K562 (cell line): ENCODE measurements around the gene BACE2. TPM values are rescaled to one million over a fixed set of nuclear protein-coding genes. Genes with fewer than 3 reads are reported as not detected.

ENCODE experiments used
- ATAC-seq: fragments of 200-7000 bp; cut with Tn5 transposase; 3 replicates; pipeline ENCODE4 v1.9.1; 2020; ENCODE audit warnings: moderate library complexity
- BruUV-seq: library from RNA; stranded (reverse); fragments of 400-500 nt; replicated peaks from 2 replicates; lab custom pipeline; 2021; lab: Mats Ljungman, UMichigan
- CTCF ChIA-PET: fragments of 300-600 bp; formaldehyde crosslinking; extraction: SDS; loops from one replicate; lab custom pipeline; 2021; ENCODE audit warnings: low intra/inter-chr PET ratio; lab: Yijun Ruan, JAX
- POLR2A ChIA-PET: fragments of 300-600, 350-650 bp; sonication (Branson Sonifier 250); formaldehyde crosslinking; extraction: SDS; loops from one replicate; lab custom pipeline; 2021; ENCODE audit warnings: antibody characterized with exemption, inconsistent platforms; lab: Yijun Ruan, JAX
- DNase-seq, 4 experiments: peaks; one replicate each; pipeline versions ENCODE4 v3.0.0 to v3.0.0-alpha.2; 2011 to 2018; ENCODE audit warnings: low spot score in 3 of 4, mixed read lengths in 3 of 4; ENCODE audit errors: extremely low read depth in 1 of 4
- FAIRE-seq: peaks from 2 replicates; lab custom pipeline; 2011; peaks lifted over from hg19 to GRCh38; lab: Jason Lieb, UNC
- H2AFZ ChIP-seq: 2 replicates; pipeline ENCODE4 v1.6.0; 2011; ENCODE audit warnings: low read depth, low read length, control low read depth, inconsistent platforms
- H3K27ac ChIP-seq: fragments of 200-600 bp; 3 replicates; pipeline ENCODE4 v1.8.0; 2011; ENCODE audit warnings: low read depth, mild to moderate bottlenecking, control low read depth, inconsistent platforms, low read length, moderate library complexity, mixed read lengths; ENCODE audit errors: extremely low read depth
- H3K27me3 ChIP-seq, 2 experiments: fragments of 300-600 bp in 1 of 2; 2 replicates in 1 of 2; 3 replicates in 1 of 2; pipeline versions ENCODE4 v1.6.0 to v1.8.0; 2011; ENCODE audit warnings: inconsistent platforms in 2 of 2, low read length in 2 of 2, mild to moderate bottlenecking in 1 of 2, mixed read lengths in 1 of 2, moderate library complexity in 1 of 2; ENCODE audit not compliant: control insufficient read depth in 2 of 2, insufficient read depth in 2 of 2
- H3K36me3 ChIP-seq: fragments of 300-600 bp; 3 replicates; pipeline ENCODE4 v1.8.0; 2011; ENCODE audit warnings: mild to moderate bottlenecking, low read length, inconsistent platforms; ENCODE audit not compliant: control insufficient read depth, insufficient read depth
- H3K4me1 ChIP-seq, 2 experiments: fragments of 200-600 bp in 1 of 2; replicated peaks in 1 of 2; 2 replicates in 1 of 2; 3 replicates in 1 of 2; pipeline versions ENCODE4 v1.5.1 to v1.8.0; 2011; ENCODE audit warnings: inconsistent platforms in 2 of 2, low read length in 2 of 2, mild to moderate bottlenecking in 1 of 2, mixed read lengths in 1 of 2, moderate library complexity in 1 of 2; ENCODE audit not compliant: control insufficient read depth in 2 of 2, insufficient read depth in 2 of 2
- H3K4me2 ChIP-seq: 2 replicates; pipeline ENCODE4 v1.6.1; 2011; ENCODE audit warnings: low read length, control low read depth, inconsistent platforms, mixed read lengths; ENCODE audit not compliant: insufficient read depth
- H3K4me3 ChIP-seq: fragments of 200-600 bp; sonication (generic), shearing (Covaris generic); 2 replicates; pipeline ENCODE4 v1.5.1; 2016; ENCODE audit warnings: control low read depth, inconsistent platforms
- H3K79me2 ChIP-seq: fragments of 200-600 bp; 3 replicates; pipeline ENCODE4 v1.8.0; 2011; ENCODE audit warnings: low read length, inconsistent platforms; ENCODE audit not compliant: control insufficient read depth, insufficient read depth
- H3K9ac ChIP-seq, 2 experiments: 2 replicates each; pipeline versions ENCODE4 v1.6.0 to v1.6.1; 2011; ENCODE audit warnings: low read depth in 2 of 2, low read length in 2 of 2, control low read depth in 1 of 2, inconsistent platforms in 1 of 2, mild to moderate bottlenecking in 1 of 2, mixed read lengths in 1 of 2; ENCODE audit not compliant: insufficient read depth in 1 of 2
- H3K9me1 ChIP-seq: one replicate; pipeline ENCODE4 v1.6.0; 2011; ENCODE audit warnings: inconsistent platforms, mild to moderate bottlenecking, low read length, moderate library complexity; ENCODE audit not compliant: control insufficient read depth, insufficient read depth
- H3K9me3 ChIP-seq: replicated peaks from 2 replicates; pipeline ENCODE4 v1.5.1; 2011; ENCODE audit warnings: low read depth, low read length, inconsistent platforms; ENCODE audit not compliant: control insufficient read depth, insufficient read depth
- H4K20me1 ChIP-seq: replicated peaks from 2 replicates; pipeline ENCODE4 v1.6.1; 2011; ENCODE audit warnings: low read length, inconsistent platforms, mixed read lengths; ENCODE audit not compliant: control insufficient read depth, insufficient read depth
- CTCF ChIP-seq, 3 experiments: IDR thresholded peaks in 2 of 3; conservative IDR thresholded peaks in 1 of 3; 2 replicates each; pipeline ENCODE4 v1.5.1; 2011 to 2012; ENCODE audit warnings: low read length in 3 of 3, mild to moderate bottlenecking in 3 of 3, control low read depth in 2 of 3, improper control_type of control experiment in 1 of 3, inconsistent platforms in 1 of 3, low read depth in 1 of 3, mixed read lengths in 1 of 3, moderate library complexity in 1 of 3; ENCODE audit not compliant: insufficient read depth in 2 of 3
- SAFB ChIP-seq: fragments of 200-400 bp; formaldehyde crosslinking; IDR thresholded peaks from 2 replicates; pipeline ENCODE4 v1.6.1; 2017; ENCODE audit warnings: low read depth, low read length, borderline replicate concordance
- WGBS: fragments of 100-300 bp; shearing (Covaris generic); methylation state at CpG from one replicate; pipeline ENCODE4 v1.1.6; 2016; ENCODE audit warnings: low coverage, mixed read lengths; ENCODE audit not compliant: insufficient coverage; ENCODE audit errors: missing lambda C conversion rate; 5-methylcytosine and 5-hydroxymethylcytosine counted together
- in situ Hi-C: fragments of 300-500 bp; cut with MboI; formaldehyde crosslinking; loops from 4 replicates; pipeline ENCODE4 v1.15.0; 2018; ENCODE audit warnings: inconsistent platforms, mixed read lengths
- intact Hi-C: fragments of 100-400 bp; cut with micrococcal nuclease; formaldehyde crosslinking; loops from 2 replicates; pipeline ENCODE4 v1.14.2; 2022
- polyA plus RNA-seq, 8 experiments: library from polyadenylated mRNA; depleted of rRNA in 4 of 8; stranded (reverse) in 5 of 8; unstranded in 3 of 8; fragments of >200 nt; fragmentation: Nextera tagmentation in 2 of 8; fragmentation: Illumina TruSeq in 1 of 8; extraction: Ambion mirVana in 2 of 8; extraction: Trizol in 1 of 8; gene quantifications; 2 replicates each; pipeline versions ENCODE4 v1.2.1 to v1.2.3, GENCODE V29; 2011 to 2014; ENCODE audit warnings: inconsistent platforms in 1 of 8, missing spikeins in 1 of 8
- total RNA-seq, 7 experiments: library from RNA; depleted of rRNA in 6 of 7; stranded (reverse); fragments of >200 nt in 6 of 7; fragmentation: Illumina TruSeq in 2 of 7; extraction: Trizol in 2 of 7; gene quantifications; 2 replicates each; pipeline versions ENCODE4 v1.2.1 to v1.2.3, GENCODE V29; 2011 to 2021; ENCODE audit warnings: low replicate concordance in 1 of 7

Gene BACE2
- total and polyA plus RNA-seq, 9 of the 15 experiments (the other 6 are each of a cell fraction or from before 2014, with no cell fraction given) = 0.05 to 0.24 (median 0.15) TPM; not detected in 2

GRCh38 chr21:41170442-41170841 lies 2.5 kb downstream of the BACE2 start:
- peak; percentile 45 to 63 (median 58) for DNase-seq

More at GRCh38 chr21:41170442-41170841, 2.5 kb downstream of the BACE2 start:
- Histone ChIP-seq H2AFZ (no peak overlapping the region), H3K27ac (no peak overlapping the region), H3K4me3 (no peak overlapping the region), H3K9me3 (no peaks in the 10 kb centered on the region), H3K9ac (no peak overlapping the region), H3K79me2 (no peaks in the 10 kb centered on the region), H3K36me3 (no peaks in the 10 kb centered on the region), H3K9me1 (no peaks in the 10 kb centered on the region), H3K4me1 (peaks cover 0 to 16% of the 10 kb centered on the region in 2 experiments; a peak in 1 of 5 replicates), H3K27me3 (no peaks in the 10 kb centered on the region; a peak in 2 of 5 replicates)
- intact Hi-C loops = no loop called here
- peak; percentile 75 for FAIRE-seq
- ChIA-PET CTCF (no interaction called here), POLR2A (no interaction called here)
- in situ Hi-C loops = no loop called here
- ATAC-seq = peak; percentile 84
- TF ChIP-seq SAFB (no peak), CTCF (IDR thresholded peaks at IDR 0.05 in 2 of 3, conservative IDR thresholded peaks at IDR 0.05 in 1 of 3; ENCODE audit: insufficient read depth in 2 of 3, low read depth in 1 of 3, low read length in 3 of 3) (peak; percentile 69 to 97 (median 72))
- TF ChIP-seq, all 486 proteins: peak for 1
- Histone ChIP-seq H4K20me1 (no peaks in the 10 kb centered on the region), H3K4me2 (no peak overlapping the region)
- WGBS = 6% methylated on average over 2 of the region's 2 CpGs
- no TSS peak for BruUV-seq
